DMS153 treated with DMSO at 0.1 percent for 48 hours (cell line): ENCODE results near the gene CAMK4.
"Not testable (repeated sequence)": the region's sequence is repeated elsewhere in the genome, so short reads cannot be mapped to it uniquely, and the experiment has no call there.

Source experiments
- DNase-seq: peaks from one replicate; lab custom pipeline; 2025; ENCODE audit not compliant: unreplicated experiment; lab: John Stamatoyannopoulos, UW

CAMK4 gene

DNA sequence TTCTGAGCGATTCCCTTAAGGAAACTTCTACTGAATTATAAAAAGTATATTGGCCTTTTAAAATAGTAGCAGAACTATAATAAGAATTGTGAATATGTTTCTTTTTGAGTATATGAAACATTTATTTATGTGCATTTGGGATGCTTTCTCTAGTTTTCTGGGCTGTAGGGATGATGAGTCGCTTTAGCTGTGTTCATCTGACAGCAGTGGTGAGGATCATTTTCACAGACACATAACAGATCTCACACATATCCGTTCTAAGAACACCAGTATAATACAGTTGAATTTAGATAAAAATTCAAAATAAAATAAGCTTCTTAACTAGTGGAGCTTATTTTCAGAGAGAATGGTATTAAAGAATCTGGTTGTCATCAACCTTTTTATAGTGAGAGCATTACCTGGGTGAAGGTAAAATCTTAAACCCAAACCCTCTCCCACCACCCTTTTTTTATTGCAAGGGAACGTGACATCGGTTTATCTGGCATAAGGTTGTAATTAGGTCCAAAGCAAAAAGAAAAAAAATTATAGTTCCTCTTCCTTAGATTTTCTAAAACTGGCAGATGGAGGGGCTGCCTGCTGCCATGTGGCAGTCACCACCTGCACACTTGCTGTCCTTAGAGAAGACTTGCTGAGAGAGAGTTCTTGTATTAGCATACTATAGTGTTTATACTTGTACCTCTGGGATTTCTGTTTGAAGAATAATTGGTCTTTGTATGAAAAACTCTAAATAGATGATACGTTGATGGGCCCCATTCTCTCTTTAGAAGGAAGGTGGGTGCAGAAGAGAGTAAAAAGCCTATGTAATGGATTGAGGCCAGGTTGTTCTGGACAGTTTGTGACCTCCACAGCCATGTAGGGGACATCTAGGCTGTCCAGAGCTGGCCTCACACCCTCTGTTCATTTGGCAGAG lies 86.8 kb downstream of the CAMK4 start:
- no peak for DNase-seq

DNA sequence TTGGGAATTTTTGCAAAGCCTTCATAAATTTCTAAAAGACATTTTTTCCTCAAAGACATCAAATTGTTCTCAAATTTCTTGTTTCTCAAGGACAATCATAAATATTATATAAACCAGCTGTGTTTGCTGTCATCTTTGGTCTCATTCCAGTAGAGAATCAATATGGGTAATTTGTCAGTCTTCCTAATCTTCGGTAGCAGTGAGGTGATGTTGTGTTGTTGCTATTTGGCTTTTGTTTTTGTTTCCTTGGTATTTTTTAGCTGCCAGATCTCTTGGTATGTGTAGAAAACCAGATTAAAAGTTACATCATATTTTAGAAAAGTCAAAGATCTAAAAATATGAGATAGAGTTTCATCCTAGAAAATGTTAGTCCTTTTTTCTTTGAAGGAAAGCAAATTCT lies 87.5 kb downstream of the CAMK4 start:
- DNase-seq: no peak

DNA sequence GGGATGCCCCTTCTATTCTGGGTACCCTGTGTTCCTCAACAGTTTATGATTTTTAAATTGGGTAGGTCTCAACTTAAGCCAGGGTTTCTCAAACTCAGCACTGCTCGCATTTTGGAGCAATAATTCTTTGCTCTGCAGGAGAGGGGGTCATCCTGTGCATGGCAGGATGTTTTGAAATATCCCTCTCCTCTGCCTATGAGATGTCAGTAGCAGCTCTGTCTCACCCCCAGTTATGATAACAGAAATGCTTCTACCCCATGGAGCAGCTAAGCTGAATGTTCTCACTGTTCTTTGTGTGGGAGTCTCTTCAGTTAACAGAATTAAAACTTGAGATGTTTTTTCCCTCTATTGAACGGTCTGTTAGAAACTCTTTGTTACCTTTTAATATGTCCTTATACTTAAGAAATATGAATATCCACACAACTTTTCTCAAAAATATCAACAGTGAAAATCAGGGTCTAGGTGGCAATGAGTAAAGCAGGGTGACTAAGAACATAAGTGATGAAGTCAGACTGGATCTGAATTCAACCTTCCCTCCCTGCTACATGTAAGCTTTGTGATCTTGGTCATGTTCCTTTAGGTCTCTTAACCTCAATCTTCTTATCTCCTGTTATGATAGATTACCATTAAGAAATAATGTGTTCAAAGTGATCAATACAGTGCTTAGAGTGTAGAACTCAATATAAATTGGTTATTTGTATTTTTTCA lies 89.0 kb downstream of the CAMK4 start:
- no peak for DNase-seq

DNA sequence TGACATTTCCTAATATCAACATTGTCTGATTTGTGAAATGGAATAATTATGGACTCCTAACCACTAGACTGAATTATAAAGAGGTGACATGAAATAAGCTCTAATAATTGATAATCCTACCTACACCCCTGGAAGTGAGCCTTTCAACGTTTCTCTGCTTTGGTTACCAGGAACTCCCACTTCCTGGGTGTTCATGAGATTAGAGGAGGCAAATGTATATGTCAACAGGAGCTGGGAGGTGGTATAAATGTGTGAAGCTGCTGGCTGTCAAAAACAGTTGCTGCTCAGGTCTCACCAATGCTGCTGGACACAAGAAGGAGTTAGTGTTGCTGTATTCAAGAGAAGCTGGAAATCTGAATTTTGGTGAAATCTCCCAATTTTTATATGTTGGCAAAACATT lies 96.8 kb downstream of the CAMK4 start:
- DNase-seq: no peak

DNA sequence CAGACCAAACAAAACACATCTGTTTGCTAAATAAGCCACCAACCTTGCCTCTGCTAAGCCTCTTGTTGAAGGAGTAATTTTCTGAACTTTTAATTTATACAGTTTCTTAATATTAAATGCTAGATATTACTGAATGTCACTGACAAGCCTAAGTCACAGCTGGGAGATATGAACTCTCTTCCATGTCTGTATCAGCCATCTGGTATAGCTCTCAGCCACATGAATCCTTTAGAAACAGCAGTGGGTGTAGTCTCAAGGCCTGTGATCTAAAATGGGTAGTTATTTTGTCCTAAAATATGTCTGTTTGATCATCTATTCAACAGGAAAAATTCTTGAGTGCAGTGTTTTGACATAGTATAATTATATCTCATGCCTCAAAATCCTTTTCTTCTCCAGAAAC lies 97.2 kb downstream of the CAMK4 start:
- DNase-seq: no peak

DNA sequence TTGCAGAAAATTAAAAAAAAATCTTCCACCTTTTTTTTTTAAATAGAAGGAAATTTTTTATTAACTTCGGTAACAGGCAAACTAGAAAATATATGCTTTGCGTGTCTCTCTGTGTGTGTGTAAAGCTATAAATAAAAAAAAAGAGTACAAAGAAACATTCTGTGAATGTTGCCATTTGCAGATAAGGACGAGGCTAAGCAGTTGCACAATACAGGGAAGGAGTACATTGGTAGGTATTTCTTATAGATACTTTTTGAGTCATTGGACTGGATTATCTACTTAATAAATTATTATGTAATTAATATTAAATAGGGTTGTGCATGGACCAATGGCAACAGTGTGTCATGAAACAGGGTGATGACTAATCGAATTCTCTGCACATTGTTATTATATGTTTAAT lies 102.4 kb downstream of the CAMK4 start:
- no peak for DNase-seq

DNA sequence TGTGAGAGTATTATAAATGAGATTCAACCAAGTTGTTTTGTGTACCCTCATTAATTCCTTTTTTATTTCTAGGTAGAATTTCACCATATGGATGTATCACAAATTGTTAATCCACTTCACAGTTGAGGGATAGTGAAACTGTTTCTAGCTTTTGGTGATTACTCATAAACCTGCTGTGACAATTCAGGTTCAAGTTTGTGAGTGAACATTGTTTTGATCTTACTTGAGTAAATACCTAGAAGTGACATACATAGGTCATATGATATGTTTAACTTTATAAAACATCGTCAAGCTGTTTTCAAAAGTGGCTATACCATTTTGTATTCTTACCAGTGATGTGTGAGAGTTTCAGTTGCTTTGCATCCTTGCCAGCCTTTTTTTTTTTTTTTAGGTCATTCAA lies 112.9 kb downstream of the CAMK4 start:
- no peak for DNase-seq

DNA sequence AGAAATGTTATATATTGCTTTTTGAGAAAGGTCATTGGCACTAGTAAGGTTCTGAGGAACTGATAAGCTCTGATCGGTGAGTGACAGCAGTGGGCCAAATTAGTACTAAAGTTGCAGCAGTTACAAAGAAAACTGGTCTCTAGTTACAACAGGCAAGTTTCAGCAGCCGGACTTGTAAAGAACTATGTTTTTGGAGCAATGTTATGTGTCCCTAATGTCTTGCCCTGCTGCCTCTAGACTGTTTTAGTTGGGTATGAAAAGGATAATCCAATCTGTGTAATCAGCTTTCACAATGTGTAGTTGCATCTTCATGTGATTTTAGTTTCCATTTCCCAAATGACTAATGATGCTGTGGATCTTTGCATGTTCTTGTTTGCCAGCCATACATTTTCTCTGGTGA lies 113.5 kb downstream of the CAMK4 start:
- DNase-seq: no peak

DNA sequence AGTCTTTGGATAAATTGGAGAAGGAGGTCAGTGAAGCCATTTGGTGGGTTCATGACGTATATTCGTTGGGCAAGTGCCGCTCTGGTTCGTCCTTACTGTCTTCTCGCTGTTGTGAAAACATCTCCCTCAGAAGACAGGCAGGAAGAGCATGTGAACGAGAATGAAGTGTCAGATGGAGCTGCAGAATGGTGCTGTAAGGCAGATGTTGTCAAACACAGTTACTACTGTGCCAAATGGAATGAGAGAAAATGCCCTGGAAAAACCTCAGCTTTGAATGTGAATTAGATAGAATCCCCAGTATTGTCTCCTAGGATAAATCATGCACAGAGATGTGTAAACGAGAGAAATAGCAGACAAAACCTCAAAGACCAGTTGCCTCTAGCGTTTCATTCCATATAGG lies 121.5 kb downstream of the CAMK4 start:
- DNase-seq: no peak

DNA sequence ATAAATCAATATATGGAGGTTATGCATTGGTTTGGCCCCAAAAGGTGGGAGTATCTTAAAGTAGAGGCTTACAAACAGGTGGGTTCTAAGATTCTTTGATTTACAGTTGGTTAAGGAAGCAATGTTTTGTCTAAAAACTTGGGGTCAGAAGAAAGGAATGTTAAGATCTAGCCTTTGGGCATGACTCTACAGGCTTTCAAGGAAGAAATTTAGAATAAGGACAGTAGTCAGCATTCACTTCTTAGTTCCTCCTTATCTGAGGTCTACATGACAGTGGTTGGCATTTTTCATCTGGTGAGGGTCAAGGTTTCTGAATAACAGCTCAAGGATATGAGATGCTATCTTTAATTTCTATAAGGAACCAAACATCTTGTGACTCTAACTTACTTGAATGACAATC lies 122.8 kb downstream of the CAMK4 start:
- no peak for DNase-seq

DNA sequence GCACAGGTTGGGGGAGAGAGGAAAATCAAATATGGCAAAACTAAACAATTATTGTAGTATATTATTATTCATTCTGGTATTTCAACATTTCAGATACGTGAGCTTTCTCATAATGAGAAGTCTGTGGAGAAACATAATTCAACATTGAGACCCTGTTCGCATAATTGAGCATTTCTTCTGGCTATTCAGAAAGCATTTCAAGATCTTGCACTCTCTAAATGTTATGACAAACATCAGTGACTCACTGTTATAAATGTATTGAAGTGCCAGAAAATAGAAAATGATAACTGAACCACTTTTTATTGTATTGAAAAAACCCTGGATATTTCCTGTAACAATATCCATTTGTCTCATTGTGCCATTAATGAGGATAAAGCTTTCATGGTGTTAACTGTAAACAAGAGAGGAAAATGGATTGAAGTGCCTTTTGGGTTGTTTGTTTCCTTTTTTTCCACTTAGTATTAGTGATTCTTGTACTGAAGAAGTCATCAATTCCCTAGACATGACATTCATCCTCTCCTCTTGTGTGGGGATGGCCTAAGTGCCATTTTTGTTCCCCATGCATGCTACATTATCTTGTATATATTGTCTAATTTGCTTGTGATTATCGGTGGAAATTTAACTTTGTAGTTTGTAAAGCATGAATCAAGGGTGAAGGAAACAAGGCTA lies 124.6 kb downstream of the CAMK4 start:
- DNase-seq: no peak

DNA sequence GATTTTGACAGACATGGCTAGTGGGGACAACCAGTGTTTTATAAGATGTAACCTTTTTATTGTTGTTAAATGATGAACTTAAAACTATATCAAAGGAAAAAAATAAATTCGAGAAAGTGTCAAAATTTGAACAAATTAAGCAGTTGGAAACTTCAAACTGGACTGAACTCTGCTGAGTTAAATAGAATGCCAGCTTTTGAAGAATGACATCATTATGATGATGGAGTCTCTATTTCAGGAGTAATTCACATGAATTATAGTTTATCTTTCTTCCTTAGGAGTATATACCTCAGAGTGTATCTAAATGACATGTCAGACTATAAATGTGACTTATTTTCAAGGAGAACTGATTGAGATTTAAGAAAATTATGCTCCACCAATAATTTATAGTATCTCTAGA lies 125.2 kb downstream of the CAMK4 start:
- DNase-seq: no peak

DNA sequence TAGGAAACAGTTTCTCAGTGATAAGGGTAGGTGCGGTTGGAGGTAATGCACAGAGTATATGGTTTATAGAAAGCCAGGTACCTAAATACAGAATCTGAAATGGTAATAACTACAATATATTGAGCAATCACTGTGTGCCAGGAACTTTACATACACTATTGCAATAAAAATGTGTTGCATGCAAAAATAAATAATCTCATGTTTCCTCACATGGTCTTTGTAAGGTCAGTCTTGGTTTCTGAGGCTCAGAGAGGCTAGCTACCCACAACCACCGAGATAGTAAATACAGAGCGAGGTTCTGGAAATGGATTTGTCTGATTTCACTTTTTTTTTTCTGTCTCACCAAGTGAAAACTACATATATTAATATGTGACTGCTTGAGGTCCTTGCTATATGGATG lies 128.9 kb downstream of the CAMK4 start:
- DNase-seq: no peak

DNA sequence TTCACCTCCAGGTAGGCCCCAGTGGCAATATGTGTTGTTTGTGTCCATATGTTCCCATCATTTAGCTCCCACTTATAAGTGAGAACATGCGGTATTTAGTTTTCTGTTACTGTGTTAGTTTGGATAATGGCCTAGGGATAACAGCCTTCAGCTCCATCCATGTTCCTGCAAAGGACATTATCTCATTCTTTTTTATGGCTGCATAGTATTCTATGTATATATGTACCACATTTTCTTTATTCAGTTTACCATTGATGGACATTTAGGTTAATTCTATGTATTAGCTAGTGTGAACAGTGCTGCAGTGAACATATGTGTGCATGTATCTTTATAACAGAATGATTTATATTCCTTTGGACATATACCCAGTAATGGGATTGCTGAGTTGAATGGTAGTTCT lies 134.5 kb downstream of the CAMK4 start:
- DNase-seq: not testable (repeated sequence)

DNA sequence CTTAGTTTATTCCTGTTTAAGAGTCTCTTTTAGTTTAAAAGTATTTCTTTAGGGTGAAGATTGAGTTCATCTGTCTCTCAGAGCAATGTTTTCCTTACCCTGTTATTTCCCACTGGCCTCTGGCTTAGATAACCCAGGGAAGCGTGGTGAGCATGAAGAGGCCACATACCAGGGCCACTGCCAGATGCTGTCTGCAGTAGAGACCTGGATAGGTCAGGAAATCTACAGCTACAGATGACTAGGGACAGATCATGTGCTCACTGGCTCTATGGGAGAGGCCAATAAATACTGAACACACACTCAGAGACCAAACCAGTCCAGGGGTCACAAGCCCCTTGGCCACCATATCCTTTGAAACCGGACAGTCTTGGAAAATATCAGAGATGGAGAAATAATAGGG lies 136.0 kb downstream of the CAMK4 start:
- DNase-seq: no peak

DNA sequence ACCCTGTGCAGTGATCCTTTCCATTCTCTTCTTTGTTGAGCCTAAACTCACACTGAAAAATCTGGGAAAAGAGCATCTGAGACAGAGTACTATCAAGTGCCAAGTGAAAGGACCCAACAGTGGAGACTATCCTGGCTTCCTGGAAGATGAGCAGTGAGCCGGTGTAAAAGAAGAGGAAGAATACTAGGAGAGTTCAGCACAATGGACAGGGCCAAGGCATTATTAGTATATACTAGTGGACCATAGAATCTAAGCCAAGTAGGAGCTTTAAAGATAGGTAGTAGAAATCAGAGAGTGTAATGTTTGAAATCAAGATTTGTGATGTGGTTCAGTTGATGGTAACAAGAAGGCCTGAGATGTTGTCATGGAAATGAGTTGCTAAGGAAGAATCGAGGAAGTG lies 140.8 kb downstream of the CAMK4 start:
- DNase-seq: no peak

DNA sequence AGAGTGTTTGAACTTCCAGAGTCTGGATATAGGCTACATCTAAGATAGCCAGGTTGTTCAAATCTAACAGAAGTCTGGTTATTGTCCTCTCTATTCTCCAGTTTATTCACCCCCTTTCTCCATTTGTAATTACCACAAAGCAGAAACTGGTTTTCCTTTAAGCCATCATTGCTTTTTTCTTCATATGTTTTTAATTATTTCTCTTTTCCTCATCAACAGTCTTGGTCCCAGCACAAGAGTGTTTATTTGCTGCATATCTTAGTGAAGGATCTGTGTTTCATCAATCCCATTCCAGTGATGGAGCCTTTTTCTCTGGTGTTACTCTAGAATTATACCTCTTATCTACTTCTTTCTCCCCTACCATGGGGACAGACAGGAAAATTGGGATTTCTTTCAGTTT lies 142.2 kb downstream of the CAMK4 start:
- no peak for DNase-seq

DNA sequence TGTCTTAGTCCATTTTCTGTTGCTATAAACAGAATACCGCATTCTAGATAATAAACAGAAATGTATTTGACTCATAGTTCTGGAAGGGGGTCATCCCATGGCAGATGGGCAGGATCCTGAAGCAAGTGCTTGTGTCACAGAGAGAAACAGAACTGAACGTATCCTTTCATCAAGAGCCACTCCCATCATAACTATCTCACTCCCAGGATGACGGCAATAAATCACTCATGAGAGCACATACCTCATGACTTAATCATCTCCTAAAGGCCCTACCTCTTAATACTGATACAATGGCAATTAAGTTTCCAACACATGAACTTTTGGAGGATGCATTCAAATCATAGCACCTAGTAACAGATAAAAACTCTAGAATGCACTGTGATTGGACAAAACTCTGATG lies 142.9 kb downstream of the CAMK4 start:
- peak; percentile 7 for DNase-seq

DNA sequence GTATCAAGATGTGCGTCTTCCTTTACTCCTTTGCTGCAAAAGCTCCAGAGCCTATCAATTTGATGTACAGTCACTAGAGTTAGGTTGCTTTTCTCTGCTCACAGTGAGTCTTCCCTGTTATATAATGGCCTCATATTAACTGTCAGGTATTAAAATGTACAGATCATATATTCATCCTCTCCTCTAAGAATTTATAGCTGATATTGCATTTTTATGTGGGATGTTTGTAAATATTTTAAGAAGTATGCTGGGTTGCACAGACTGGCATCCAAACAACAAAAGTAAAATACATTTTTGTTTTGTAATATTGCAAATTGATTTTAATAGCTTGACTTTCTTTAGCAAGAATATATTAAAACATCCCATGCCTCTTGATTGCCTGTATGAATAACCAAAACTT lies 148.6 kb downstream of the CAMK4 start:
- no peak for DNase-seq

DNA sequence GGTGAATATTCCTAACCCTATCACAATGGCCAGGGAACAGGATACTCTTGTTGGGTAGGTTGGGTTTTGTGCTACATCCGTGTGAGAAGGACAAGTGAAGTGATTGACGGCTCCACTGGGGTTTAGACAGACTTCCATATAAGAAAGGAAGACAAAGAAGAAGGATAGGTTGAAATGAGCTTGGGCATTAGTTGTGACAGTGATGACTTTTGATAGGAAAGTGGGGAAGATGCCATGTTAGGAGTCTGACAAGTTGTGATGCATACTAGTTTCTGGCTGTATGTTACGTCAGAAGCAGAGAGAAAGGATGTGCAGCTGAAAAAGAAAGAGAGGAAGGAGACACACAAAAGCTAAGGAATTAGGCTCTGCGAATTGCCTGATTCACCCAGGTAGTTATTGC lies 150.2 kb downstream of the CAMK4 start:
- DNase-seq: no peak

DNA sequence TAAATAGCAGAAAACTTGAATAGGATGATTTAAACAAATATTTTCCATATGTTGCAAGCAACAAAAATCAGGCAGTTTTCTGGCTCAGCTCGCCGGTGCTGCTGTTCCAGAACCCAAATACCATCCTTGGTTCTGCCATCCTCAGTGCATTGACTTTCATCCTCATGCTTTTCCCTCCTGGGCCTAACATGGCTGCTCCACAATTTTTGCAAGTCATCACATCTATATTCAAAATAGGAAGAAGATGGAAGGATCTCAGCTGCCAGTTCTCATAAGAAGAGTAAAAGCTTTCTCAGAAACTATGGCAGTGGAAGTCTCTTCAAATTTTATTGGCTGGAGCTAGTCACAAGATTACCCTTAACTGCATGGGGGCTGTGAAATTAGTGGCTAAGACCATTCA lies 151.5 kb downstream of the CAMK4 start:
- DNase-seq: no peak

DNA sequence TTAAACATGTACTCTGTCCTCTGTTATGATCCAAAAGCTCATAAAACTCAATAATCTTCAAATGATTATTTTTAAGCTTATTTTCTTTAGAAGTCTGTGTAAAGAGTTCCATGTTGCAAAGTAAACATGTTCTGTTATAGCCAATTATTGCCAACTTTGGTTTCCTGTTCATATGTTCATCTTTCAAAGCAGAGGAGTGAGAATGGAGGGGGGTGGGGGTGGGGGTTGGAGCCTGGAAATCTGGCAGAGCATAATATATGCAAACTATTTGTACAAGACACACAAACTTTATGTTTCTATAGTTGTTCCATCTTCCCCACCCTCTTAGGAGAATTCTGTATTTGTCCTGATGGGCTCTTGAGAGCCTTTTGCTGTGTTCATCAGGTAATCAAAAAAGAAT lies 153.1 kb downstream of the CAMK4 start:
- DNase-seq: no peak
